K562 (cell line): Measurements from ENCODE around the gene CDKN2C. TPM values are rescaled to one million over a fixed set of nuclear protein-coding genes. Genes with fewer than 3 reads are reported as not detected.

Experiments used
- E2F8 ChIP-seq: fragments of 450-650 bp; IDR thresholded peaks from 2 replicates; pipeline ENCODE4 v1.7.1; 2018; ENCODE audit warnings: mild to moderate bottlenecking, low read depth; ENCODE audit not compliant: partially characterized antibody
- FOS ChIP-seq: IDR thresholded peaks from 3 replicates; pipeline ENCODE4 v1.6.1; 2011; ENCODE audit not compliant: insufficient read length; ENCODE audit errors: extremely low read depth
- HNRNPLL ChIP-seq: fragments of 200-400 bp; formaldehyde crosslinking; IDR thresholded peaks from 2 replicates; pipeline ENCODE4 v1.6.1; 2017; ENCODE audit warnings: low read length, low read depth, mild to moderate bottlenecking; ENCODE audit not compliant: poor library complexity, severe bottlenecking
- MYBL2 ChIP-seq, 2 experiments: fragments of 450-650 bp in 1 of 2; sonication (generic) in 1 of 2; formaldehyde crosslinking in 1 of 2; IDR thresholded peaks; 2 replicates each; pipeline versions ENCODE4 v1.6.1 to v1.8.1; 2017 to 2022; ENCODE audit warnings: borderline replicate concordance in 1 of 2, inconsistent platforms in 1 of 2, low read depth in 1 of 2, mild to moderate bottlenecking in 1 of 2, missing genetic modification reagents in 1 of 2, moderate library complexity in 1 of 2
- NFE2 ChIP-seq: IDR thresholded peaks from 2 replicates; pipeline ENCODE4 v1.6.1; 2014; ENCODE audit warnings: antibody characterized with exemption, low read depth
- PTBP1 ChIP-seq: fragments of 200-400 bp; formaldehyde crosslinking; IDR thresholded peaks from 2 replicates; pipeline ENCODE4 v1.6.1; 2017; ENCODE audit warnings: low read depth, low read length
- RUNX1 ChIP-seq: sonication (generic); IDR thresholded peaks from 2 replicates; pipeline ENCODE4 v1.6.1; 2016; ENCODE audit warnings: antibody characterized with exemption, low read depth
- SRF ChIP-seq, 2 experiments: fragments of 250-450, 450-650 bp in 1 of 2; sonication (Bioruptor Pico) in 1 of 2; sonication (generic) in 1 of 2; formaldehyde crosslinking; IDR thresholded peaks; 2 replicates each; pipeline versions ENCODE4 v1.5.0 to v1.5.1; 2020 to 2022; ENCODE audit warnings: mild to moderate bottlenecking in 1 of 2, missing genetic modification reagents in 1 of 2
- TCFL5 ChIP-seq: fragments of 250-450 bp; sonication (Bioruptor Pico); conservative IDR thresholded peaks from 2 replicates; pipeline ENCODE4 v1.6.1; 2021; ENCODE audit warnings: mild to moderate bottlenecking, moderate library complexity, matching md5 sums
- UBTF ChIP-seq, 2 experiments: IDR thresholded peaks; 2 replicates each; pipeline ENCODE4 v1.6.1; 2012; ENCODE audit warnings: improper control_type of control experiment in 2 of 2, low read depth in 2 of 2, low read length in 2 of 2, borderline replicate concordance in 1 of 2
- ZNF140 ChIP-seq: fragments of 250-450 bp; sonication (Bioruptor Pico); IDR thresholded peaks from 2 replicates; pipeline ENCODE4 v1.8.0; 2021; ENCODE audit warnings: moderate library complexity, mild to moderate bottlenecking, inconsistent platforms
- ZNF174 ChIP-seq: fragments of 250-450 bp; sonication (Bioruptor Pico); IDR thresholded peaks from 2 replicates; pipeline ENCODE4 v1.4.0; 2020; ENCODE audit warnings: mild to moderate bottlenecking
- ZNF699 ChIP-seq: fragments of 250-450 bp; sonication (Bioruptor Pico); IDR thresholded peaks from 2 replicates; pipeline ENCODE4 v1.8.0; 2021; ENCODE audit warnings: mild to moderate bottlenecking, moderate library complexity; ENCODE audit not compliant: insufficient replicate concordance
- polyA plus RNA-seq, 8 experiments: library from polyadenylated mRNA; depleted of rRNA in 4 of 8; stranded (reverse) in 5 of 8; unstranded in 3 of 8; fragments of >200 nt; fragmentation: Nextera tagmentation in 2 of 8; fragmentation: Illumina TruSeq in 1 of 8; extraction: Ambion mirVana in 2 of 8; extraction: Trizol in 1 of 8; gene quantifications; 2 replicates each; pipeline versions ENCODE4 v1.2.1 to v1.2.3, GENCODE V29; 2011 to 2014; ENCODE audit warnings: inconsistent platforms in 1 of 8, missing spikeins in 1 of 8
- total RNA-seq, 7 experiments: library from RNA; depleted of rRNA in 6 of 7; stranded (reverse); fragments of >200 nt in 6 of 7; fragmentation: Illumina TruSeq in 2 of 7; extraction: Trizol in 2 of 7; gene quantifications; 2 replicates each; pipeline versions ENCODE4 v1.2.1 to v1.2.3, GENCODE V29; 2011 to 2021; ENCODE audit warnings: low replicate concordance in 1 of 7
- TF ChIP-seq, protein P1 (sequence below): sonication (generic); formaldehyde crosslinking; IDR thresholded peaks from 2 replicates; pipeline ENCODE4 v1.8.1; 2023; ENCODE audit warnings: mild to moderate bottlenecking, missing genetic modification reagents
- TF ChIP-seq, protein P2 (sequence below): sonication (generic); formaldehyde crosslinking; IDR thresholded peaks from 2 replicates; pipeline ENCODE4 v1.8.0; 2023; ENCODE audit warnings: mild to moderate bottlenecking, missing genetic modification reagents

Gene CDKN2C
- total and polyA plus RNA-seq, 9 of the 15 experiments (the other 6 are each of a cell fraction or from before 2014, with no cell fraction given): 11.9 to 74.3 (median 45.9) TPM

GRCh38 chr1:50959913-50960844 lies 9.9 kb upstream of the CDKN2C start, which contains the start of gene FAF1 (continued):
- TF ChIP-seq MYBL2 (IDR thresholded peaks at IDR 0.05; ENCODE audit: low read depth) (no peak; the same call in 1 of the 2 replicates), MYBL2 (CRISPR knock-in tag; IDR thresholded peaks at IDR 0.05; ENCODE audit: borderline replicate concordance) (no peak), FOS (peak; percentile 45), ZNF699 (CRISPR knock-in tag) (no peak), ZNF174 (no peak), TCFL5 (no peak), E2F8 (peak; percentile 84), RUNX1 (no peak), UBTF (IDR thresholded peaks at IDR 0.05; ENCODE audit: borderline replicate concordance in 1 of 2, low read depth in 2 of 2, low read length in 2 of 2) (peak in 1 of 2 experiments; percentile 68; a peak in 1 of 4 replicates), PTBP1 (peak; percentile 49; the same call in 1 of the 2 replicates), ZNF140 (CRISPR knock-in tag) (no peak), HNRNPLL (peak; percentile 91), SRF (CRISPR knock-in tag; IDR thresholded peaks at IDR 0.05) (peak in 1 of 2 experiments; percentile 73; a peak in 2 of 4 replicates), NFE2 (peak; percentile 84)
- TF ChIP-seq, protein P1, sequence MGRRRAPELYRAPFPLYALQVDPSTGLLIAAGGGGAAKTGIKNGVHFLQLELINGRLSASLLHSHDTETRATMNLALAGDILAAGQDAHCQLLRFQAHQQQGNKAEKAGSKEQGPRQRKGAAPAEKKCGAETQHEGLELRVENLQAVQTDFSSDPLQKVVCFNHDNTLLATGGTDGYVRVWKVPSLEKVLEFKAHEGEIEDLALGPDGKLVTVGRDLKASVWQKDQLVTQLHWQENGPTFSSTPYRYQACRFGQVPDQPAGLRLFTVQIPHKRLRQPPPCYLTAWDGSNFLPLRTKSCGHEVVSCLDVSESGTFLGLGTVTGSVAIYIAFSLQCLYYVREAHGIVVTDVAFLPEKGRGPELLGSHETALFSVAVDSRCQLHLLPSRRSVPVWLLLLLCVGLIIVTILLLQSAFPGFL (CRISPR knock-in tag): no peak
- TF ChIP-seq, protein P2, sequence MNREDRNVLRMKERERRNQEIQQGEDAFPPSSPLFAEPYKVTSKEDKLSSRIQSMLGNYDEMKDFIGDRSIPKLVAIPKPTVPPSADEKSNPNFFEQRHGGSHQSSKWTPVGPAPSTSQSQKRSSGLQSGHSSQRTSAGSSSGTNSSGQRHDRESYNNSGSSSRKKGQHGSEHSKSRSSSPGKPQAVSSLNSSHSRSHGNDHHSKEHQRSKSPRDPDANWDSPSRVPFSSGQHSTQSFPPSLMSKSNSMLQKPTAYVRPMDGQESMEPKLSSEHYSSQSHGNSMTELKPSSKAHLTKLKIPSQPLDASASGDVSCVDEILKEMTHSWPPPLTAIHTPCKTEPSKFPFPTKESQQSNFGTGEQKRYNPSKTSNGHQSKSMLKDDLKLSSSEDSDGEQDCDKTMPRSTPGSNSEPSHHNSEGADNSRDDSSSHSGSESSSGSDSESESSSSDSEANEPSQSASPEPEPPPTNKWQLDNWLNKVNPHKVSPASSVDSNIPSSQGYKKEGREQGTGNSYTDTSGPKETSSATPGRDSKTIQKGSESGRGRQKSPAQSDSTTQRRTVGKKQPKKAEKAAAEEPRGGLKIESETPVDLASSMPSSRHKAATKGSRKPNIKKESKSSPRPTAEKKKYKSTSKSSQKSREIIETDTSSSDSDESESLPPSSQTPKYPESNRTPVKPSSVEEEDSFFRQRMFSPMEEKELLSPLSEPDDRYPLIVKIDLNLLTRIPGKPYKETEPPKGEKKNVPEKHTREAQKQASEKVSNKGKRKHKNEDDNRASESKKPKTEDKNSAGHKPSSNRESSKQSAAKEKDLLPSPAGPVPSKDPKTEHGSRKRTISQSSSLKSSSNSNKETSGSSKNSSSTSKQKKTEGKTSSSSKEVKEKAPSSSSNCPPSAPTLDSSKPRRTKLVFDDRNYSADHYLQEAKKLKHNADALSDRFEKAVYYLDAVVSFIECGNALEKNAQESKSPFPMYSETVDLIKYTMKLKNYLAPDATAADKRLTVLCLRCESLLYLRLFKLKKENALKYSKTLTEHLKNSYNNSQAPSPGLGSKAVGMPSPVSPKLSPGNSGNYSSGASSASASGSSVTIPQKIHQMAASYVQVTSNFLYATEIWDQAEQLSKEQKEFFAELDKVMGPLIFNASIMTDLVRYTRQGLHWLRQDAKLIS: peak; percentile 83; the same call in 1 of the 2 replicates
